Kidney tubule cell (primary cell): ENCODE measurements around the gene AHCTF1.

Experiments used
- DNase-seq: peaks from one replicate; pipeline ENCODE4 v3.0.0-alpha.2; 2018; ENCODE audit warnings: low spot score

AHCTF1 gene

DNA sequence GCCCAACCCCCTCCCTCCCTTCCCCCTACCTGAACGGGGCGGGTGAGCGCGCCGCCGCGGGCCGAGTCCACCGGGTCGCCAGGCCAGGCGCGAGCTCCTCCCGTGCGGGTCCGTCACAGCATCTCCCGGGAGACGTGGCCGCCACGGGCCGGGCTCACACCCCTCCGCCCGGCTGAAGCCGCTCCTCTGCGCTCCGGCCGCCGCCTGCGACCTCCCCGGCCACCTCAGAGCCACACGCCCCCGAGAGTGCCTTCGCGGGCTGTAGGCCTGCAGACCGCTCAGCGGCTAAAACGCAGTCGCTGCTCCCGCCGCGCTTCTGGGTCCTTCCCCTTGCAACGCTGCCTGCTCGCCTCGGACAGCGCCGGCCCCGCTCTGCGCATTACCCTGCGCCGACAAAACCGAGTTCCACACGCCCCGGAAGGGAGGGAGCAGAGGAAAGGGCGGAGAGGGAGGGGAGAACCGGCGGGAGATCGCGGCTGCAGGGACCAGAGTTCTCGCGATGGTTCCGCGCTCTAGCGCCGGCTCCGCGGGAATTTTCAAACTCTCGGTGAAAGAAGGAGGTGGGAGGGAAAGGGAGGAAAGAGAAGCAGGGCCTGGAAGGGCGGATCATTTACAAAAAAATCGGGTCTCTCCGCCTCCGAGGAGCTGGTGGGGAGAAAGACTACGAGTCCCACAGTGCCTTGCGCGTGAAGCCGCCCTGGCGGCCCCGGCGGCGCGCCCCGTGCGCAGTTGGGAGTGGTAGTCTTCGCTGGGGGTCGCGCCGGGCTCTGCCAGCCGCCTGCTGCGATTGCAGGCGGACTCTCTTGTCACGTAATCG lies at the start of gene AHCTF1:
Gene AHCTF1 (minus strand): TSS at position 400 of the 817 bp plus-strand sequence. CDS start 13,578 bp downstream, outside the sequence.
- peak; percentile 99 for DNase-seq

DNA sequence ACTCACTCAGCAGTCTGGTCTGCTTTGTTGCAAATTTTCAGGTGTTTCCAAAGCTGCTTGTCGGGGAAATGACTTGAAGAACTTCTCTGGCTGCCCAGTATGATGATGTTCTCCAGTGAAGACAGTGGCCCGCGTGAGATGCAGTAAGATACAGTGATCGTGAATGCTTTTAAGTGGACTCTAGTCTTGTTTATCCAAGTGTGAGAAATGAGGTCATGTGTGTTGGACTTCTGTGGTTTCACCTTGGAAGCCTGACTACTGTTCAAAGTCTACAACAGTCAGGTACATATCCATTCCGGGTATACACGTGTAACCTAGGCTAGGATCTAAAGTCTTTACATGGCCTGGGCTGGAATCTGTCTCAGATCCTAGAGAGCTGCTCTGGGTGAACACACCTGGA lies 47.0 kb upstream of the AHCTF1 start:
- DNase-seq: no peak

DNA sequence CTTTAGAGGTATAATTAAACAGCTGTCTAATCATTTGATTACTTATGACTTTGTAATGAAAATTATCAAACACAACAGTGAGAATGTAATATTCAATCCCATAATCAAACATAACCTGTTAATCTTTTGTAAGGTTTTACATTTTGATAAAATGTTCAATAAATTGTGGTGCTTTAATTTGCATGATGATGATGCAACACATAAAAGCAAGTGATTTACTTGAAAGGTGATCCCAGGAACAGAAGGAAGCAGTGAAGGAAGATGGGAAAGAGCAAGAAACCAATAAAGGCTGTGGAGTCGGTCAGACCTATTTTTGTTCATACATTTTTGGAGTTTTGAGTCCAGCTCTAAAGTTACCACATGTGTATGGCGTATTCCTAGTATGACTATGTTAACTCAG lies 46.5 kb upstream of the AHCTF1 start:
- DNase-seq: no peak

DNA sequence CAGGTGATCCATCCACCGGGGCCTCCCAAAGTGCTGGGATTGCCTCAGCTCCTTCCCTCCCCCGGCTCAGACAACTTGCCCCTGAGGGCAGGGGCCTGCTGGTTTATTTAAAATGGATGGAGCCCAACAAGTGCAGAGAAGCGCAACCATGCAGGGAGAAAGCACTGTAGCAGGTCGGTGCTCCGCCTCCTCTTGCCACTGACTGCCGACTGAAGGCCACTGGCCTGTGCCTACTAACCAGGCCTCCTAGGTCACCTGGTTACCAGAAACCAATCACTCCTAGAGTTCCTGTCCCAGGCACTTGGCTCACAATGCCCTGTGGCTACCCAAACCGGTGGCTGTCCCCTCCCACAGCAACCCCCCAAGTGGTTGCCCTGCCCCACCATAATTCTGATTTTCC lies 40.2 kb upstream of the AHCTF1 start:
- DNase-seq: no peak

DNA sequence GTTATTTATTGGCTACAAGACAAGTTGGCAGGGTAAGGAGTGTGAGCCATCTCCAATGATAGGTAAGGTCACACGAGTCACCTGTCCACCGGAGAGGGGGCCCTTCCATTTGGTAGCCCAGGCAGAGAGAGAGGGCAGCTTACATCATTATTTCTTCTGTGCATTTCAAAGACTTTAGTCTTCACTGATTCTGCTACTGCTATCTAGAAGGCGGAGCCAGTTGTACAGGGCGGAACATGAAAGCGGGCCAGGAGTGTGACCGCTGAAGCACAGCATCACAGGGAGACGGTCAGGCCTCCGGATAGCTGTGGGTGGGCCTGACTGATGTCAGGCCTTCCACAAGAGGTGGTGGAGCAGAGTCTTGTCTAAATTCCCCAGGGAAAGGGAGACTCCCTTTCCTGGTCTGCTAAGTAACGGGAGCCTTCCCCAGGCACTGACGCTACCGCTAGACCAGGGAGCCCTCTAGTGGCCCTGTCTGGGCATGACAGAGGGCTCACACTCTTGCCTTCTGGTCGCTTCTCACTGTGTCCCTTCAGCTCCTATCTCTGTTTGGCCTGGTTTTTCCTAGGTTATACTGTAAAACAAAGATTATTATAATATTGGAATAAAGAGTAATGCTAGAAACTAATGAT lies 39.5 kb upstream of the AHCTF1 start:
- peak; percentile 66 for DNase-seq

- DNase-seq: no peak
Observed at GRCh38 chr1:246969621-246970020, 37.9 kb upstream of the AHCTF1 start.

DNA sequence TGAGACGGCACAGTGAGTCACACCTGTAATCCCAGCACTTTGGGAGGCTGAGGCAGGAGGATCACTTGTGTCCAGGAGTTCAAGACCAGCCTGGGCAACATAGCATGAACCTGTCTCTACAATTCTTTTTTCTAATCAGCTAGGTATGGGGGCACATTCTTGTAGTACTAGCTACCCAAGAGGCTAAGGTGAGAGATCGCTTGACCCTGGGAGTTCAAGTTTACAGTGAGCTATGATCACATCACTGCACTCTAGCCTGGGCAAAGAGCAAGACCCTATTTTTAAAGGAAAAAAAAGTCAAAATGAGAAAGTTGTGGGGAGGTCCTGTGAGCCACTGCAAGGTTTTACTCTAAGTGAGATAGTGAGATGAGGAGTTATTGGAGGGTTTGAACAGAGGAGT lies 34.8 kb upstream of the AHCTF1 start:
- no peak for DNase-seq

DNA sequence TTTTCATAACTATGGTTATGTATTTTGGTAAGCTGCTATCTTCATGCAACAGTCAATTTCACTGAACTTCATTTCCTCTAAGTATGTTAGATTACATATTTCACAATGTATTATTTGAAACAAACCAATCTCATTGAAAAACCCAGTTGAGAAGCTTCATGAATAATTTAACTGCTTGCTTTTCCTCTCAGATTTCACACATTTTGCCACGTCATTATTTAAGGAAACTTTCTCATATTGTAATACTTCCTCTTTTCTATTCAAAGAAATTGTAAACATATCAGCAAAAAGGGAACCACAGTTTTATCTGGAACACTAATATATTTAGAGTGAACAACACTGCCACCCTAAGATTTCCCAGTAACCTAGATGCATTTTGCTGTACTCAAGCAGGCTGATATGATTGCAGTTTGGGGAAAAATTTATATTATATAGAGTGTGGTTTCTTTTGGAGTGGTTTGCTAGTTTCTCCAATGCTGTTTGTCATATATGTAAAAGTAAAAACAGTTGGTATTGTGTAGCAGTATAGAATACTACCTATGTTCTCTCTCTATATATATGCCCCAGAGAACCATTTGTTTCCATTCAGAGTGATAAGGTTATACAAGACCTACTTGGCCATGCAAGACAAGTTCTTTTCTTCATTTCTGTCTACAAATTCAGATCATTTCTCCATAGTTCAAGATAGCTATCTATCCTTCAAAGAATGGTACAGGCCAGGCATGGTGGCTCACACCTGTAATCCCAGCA lies 28.4 kb upstream of the AHCTF1 start:
- no peak for DNase-seq

- DNase-seq: no peak
Observed at GRCh38 chr1:246954126-246954525, 22.4 kb upstream of the AHCTF1 start.

- no peak for DNase-seq
Observed at GRCh38 chr1:246951413-246951812, 19.7 kb upstream of the AHCTF1 start.

DNA sequence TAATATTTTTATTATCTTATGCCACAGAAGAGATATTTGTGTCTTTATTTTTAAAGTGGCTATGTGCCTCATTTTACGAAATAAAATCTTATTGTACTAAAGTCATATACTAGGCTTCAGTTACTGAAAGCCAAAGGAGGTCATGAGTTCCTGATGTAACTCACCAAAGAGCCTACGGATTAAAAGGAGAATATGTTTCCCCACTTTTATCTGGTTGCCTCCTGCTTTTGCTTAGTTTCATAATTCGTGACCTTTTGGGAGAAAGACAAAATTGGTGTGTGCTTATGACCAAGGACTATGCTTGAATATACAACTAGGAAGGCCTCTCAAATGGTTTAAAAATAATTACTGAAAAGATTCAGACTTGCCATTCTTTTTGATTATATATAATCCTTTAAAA lies 18.2 kb upstream of the AHCTF1 start:
- no peak for DNase-seq

GRCh38 chr1:246947255-246947654 lies 15.5 kb upstream of the AHCTF1 start:
- peak; percentile 38 for DNase-seq

DNA sequence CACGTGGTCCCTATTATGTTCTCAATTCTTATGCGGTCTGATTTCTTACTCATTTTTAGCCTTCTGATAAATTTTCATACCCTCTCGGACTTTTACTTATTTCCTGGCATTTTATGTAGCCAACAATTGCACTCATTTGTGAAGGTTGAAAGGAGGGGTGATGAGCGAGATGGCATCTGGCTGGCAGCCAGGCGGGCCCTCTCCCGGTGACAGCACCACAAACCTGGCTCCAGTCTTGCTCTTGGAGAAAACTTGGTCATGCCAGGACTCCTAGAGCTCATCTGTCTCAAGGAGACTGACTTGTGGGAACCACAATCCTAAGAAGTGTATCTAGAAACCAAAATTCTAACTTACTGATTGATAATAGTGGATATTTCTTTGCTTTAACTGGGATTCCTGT lies 14.6 kb upstream of the AHCTF1 start:
- no peak for DNase-seq

- DNase-seq: no peak
Observed at GRCh38 chr1:246934765-246935164, 3.0 kb upstream of the AHCTF1 start.

DNA sequence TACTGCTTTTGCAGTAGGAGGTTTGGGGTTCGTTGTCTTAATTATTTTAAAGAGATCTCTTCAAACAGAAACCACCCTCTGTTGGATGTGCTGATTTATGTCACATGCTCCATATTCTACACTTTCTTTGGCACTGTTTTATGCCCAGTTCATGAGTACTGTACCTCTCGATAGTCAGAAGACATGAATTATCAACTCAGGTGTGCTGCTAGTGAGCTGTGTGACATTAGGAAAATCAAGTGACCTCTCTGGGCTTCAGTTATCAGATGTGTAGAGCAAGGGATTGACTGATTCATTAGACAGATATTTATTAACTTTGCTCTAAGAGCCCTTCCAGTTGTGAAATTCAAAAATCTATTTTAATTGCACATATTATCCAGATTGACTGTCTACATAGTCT lies 2.1 kb upstream of the AHCTF1 start:
- DNase-seq: no peak

DNA sequence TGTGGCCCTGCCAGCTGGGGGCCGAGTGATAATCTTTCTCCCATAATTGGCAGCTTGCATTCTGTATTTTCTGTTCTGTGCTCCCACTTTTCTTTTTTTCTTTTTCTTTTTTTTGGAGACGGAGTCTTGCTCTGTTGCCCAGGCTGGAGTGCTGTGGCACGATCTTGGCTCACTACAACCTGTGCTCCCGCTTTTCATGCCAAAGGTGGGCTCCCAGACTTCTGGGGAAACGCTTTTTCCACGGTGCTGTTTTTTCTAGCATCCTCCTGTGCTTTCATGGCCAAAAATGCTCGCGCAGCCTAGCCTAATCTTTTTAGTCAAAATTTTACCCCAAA lies 585 bp upstream of the AHCTF1 start:
- no peak for DNase-seq

GRCh38 chr1:246930830-246931548 lies 759 bp downstream of the AHCTF1 start:
- DNase-seq: peak; percentile 71

- DNase-seq: no peak
Observed at GRCh38 chr1:246925997-246926626, 5.6 kb downstream of the AHCTF1 start.

DNA sequence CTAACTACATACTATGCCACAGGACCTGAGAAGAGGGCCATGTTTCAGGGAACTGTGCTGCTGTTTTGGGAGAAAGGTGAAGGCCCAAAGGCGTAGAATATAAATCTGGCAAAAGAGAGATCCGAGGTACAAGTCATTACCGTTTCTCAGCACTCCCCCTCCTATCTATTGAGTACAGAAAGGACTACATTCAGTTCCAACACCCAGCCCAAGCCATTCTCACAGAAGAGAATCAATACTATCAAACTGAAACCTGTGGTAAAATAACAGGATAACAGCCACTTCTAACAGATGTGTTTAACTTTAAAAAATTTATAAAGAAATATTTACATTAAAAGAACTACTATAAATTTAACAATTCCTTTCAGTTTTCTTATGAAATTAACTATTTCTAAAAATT lies 7.8 kb downstream of the AHCTF1 start:
- no peak for DNase-seq

DNA sequence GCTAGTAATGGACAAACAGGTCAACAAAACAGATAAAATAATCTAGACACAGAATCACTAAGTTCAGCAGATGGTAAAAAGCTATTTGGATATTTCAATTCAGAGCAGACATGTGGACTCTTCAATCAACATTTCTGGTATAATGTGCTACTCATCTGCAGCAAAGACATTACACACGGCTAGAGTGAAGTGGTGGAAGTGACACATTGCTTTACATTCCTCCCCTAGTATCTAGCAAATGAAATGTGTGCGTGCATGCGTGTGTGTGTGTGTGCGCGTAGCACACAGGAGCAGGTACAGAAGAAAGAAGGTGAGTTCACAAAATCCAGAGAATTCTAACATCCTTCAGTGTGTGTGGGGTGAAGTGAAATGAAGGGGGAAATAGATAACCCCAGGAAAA lies 8.3 kb downstream of the AHCTF1 start:
- DNase-seq: peak; percentile 52

GRCh38 chr1:246921481-246921880 lies 10.3 kb downstream of the AHCTF1 start:
- no peak for DNase-seq

- no peak for DNase-seq
Observed at GRCh38 chr1:246919902-246920301, 11.8 kb downstream of the AHCTF1 start.
